ENCODE data around the gene TRIM17.

Gene TRIM17

DNA sequence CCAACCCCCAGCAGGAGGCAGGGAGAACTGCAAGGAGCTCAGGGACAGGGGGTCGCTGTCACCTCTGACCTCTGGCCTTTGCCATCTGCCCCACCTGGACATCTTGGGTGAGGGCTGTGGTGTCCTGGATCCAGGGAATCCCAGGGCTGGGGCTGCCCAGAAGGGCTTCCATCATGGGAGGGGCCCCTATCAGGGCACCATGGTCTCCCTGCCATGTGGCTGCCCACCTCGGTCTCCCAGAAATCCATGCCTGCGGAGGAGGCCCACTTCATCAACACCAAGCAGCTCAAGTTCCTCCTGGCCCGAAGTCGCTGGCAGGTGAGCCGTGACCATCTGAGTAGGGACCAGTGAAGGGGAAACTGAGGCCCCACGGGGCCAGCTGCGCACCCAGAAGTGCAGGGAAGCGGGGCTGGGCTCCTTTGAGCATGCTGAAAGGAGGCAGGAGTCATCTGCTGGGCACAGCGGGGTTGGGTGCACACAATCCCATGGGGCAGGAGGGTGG lies 46.2 kb downstream of the TRIM17 start:
- no peak overlapping the region for H3K27ac ChIP-seq
- TF ChIP-seq, protein P1, sequence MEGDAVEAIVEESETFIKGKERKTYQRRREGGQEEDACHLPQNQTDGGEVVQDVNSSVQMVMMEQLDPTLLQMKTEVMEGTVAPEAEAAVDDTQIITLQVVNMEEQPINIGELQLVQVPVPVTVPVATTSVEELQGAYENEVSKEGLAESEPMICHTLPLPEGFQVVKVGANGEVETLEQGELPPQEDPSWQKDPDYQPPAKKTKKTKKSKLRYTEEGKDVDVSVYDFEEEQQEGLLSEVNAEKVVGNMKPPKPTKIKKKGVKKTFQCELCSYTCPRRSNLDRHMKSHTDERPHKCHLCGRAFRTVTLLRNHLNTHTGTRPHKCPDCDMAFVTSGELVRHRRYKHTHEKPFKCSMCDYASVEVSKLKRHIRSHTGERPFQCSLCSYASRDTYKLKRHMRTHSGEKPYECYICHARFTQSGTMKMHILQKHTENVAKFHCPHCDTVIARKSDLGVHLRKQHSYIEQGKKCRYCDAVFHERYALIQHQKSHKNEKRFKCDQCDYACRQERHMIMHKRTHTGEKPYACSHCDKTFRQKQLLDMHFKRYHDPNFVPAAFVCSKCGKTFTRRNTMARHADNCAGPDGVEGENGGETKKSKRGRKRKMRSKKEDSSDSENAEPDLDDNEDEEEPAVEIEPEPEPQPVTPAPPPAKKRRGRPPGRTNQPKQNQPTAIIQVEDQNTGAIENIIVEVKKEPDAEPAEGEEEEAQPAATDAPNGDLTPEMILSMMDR (conservative IDR thresholded peaks at IDR 0.05): no peak

DNA sequence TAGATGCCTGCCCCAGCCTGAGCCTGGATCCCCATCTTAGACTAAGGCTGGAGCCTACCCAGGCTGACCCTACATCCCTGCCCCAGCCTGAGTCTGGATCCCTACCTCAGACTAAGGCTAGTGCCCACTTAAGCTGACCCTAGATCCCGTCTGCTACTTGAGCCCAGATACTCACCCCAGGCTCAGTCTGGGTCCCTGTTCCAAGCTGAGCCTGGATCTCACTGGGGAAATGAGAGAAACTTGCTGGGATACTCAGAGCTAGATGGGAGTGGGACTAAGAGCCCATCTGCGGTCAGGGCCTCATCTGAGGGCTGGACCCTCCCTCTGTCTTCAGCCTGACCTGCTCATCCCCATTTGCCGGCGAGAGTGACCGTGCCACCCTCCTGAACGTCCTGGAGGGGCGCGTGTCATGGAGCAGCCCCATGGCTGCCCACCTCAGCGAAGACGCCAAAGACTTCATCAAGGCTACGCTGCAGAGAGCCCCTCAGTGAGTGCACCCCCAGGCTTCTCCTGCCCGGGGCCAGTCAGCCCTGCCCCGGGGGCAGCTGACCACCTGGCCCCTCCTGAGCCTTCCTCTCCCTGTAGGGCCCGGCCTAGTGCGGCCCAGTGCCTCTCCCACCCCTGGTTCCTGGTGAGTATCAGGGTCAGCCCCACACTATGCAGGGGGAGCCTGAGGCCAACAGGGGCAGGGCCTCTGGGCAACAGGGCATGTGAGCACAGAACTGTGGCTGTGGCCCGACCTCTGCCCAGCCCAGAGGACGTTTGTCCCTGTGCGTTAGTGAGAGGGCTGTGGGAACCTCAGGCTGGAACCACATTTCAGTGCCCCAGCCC lies 46.8 kb downstream of the TRIM17 start:
- no peak overlapping the region for H3K27ac ChIP-seq
- TF ChIP-seq, protein P1 (conservative IDR thresholded peaks at IDR 0.05): no peak

DNA sequence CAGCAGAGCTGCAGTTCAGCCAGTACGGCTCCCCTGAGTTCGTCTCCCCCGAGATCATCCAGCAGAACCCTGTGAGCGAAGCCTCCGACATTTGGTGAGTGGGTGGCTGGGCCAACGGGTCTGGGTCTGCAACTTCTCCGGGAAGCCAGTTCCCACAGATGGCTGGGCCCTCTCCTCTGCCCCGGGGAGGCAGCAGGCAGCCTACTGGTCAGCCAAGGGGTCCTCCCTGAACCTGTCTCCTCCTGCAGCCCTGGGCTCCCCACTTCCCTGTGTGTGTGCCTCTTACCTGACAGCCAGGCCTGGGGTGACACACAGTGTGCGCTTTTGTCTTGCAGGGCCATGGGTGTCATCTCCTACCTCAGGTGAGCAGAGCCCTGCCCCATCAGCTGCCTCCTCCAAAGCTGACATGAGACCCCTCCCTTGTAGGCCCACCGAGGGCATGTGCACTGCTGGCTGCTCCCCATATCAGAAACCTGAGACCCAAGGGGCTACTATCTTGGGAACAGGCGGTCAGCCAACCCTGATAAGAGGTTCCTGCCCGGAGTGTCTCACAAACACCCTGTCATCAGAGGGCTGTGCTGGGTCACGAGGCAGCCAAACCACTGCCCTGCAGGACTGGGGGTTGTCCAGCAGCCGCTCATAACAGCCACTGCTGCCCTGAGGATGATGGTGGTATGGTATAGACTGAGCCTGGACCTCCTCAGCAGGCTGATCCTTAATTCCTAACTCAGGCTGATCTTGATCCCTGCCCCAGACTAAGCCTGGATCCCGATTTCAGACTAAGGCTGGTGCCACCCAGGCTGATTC lies 47.7 kb downstream of the TRIM17 start:
- H3K27ac ChIP-seq: no peak overlapping the region
- TF ChIP-seq, protein P1 (conservative IDR thresholded peaks at IDR 0.05): no peak

DNA sequence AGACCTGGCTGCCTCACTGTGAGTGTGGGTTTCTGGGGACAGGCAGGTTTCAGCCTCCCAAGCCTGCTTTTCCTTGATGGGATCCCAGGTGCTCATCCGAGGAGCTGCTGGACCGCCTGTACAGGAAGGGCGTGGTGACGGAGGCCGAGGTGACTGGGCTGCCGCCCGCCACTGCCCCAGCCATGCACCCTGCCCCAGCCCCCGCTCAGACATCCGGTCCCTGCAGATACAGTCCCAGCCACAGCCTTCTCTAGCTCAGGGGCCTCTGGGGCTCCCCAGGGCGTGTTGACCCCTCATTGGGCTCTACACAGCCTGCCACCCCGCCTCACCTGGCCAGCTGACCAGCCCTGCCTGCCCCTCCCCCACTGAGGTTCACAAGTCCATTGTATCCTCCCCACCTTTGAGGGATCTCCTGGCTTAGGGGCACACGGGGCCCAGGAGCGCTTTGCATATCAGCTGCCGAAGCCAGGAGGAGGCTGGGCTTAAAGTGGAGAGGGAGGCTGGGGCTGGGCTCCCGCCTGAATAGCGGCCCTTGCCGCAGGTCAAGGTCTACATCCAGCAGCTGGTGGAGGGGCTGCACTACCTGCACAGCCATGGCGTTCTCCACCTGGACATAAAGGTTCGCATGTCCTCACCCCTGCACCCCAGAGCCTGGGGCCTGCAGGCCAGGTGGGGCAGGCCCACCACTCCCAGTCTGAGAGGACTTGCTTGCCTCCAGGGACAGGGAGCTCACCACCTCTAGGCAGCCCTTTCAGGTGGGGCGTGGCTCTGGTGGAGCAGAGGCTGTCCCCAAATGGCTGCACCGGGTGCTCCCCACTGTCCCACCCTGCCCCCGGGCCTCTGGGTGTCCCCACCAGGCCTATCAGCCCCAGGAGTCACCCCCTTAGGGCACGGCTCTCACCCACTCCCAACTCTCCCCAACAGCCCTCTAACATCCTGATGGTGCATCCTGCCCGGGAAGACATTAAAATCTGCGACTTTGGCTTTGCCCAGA lies 48.6 kb downstream of the TRIM17 start:
- TF ChIP-seq, protein P1 (conservative IDR thresholded peaks at IDR 0.05): no peak

DNA sequence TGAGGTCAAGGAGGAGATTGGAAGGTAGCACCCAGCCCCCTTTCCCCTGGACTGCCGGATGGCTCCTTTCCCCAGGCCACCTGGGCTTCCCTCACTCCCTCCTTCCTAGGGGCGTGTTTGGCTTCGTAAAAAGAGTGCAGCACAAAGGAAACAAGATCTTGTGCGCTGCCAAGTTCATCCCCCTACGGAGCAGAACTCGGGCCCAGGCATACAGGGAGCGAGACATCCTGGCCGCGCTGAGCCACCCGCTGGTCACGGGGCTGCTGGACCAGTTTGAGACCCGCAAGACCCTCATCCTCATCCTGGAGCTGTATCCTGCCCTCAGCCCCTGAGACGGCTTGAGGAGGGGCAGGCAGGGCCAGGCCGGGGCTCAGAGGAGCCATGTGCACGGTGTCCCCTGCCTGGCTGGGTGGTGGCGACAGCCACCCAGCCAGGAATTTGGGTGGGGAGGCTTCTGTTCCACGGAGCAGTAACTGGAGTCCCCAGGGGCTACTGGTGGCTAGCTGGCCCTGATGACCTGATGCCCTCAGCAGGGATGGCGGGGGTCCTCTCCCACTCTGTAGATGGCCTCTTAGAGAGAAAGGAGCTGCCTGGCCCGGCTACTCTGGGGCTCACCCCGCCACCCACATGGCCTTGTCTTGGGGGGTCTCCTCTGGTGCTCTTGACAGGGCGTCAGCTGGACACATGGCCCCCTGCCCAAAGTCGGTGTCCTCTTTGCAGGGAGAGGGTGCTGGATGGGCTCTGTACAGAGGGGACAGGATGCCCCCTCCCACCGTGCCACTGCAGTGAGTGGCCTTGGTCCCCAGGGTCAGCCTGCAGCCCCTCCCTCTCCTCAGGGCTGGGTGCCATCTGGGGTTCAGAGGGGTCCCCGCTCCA lies 49.6 kb downstream of the TRIM17 start:
- TF ChIP-seq, protein P1 (conservative IDR thresholded peaks at IDR 0.05): no peak
- no peak overlapping the region for H3K27ac ChIP-seq

More for the DNA sequence above, 48.6 kb downstream of the TRIM17 start:
- H3K27ac ChIP-seq: no peak overlapping the region

DNA sequence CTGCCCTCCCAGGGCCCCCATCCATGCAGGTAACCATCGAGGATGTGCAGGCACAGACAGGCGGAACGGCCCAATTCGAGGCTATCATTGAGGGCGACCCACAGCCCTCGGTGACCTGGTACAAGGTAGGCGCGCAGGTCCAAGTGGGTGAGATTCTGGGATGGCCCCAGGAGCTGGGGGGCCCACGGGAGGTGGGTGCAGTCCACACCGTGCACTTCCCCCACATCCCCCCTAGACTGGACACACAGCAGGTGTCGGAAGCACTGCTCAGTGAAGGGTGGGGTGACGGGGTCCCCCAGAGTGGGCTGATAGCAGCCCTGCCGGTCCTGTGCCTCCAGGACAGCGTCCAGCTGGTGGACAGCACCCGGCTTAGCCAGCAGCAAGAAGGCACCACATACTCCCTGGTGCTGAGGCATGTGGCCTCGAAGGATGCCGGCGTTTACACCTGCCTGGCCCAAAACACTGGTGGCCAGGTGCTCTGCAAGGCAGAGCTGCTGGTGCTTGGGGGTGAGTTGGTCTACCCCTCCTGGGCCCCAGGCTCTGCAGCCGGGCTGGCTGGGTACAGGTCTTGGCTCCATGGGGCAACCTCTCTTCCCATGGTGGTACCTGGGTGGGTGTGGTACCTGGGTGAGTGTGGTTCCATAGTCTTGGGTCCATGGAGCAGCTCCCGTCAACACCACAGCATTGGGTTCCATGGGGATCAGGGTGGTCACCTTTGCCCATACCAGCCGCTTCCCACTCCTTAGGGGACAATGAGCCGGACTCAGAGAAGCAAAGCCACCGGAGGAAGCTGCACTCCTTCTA lies 50.4 kb downstream of the TRIM17 start:
- TF ChIP-seq, protein P1 (conservative IDR thresholded peaks at IDR 0.05): no peak
- H3K27ac ChIP-seq: no peak overlapping the region
